CD14-positive monocyte (primary cell): ENCODE measurements around the gene EYS. TPM values are rescaled to one million over a fixed set of nuclear protein-coding genes. Genes with fewer than 3 reads are reported as not detected.

Source experiments
- DNase-seq, 3 donors: peaks; one replicate each; pipeline ENCODE4 v3.0.0-alpha.2; 2011 to 2022
- H2AFZ ChIP-seq: 2 replicates; pipeline ENCODE4 v1.6.0; 2012; ENCODE audit warnings: mild to moderate bottlenecking, low read depth, low read length, inconsistent platforms; ENCODE audit not compliant: insufficient read depth, poor library complexity, severe bottlenecking
- H3K27ac ChIP-seq, 2 donors: 1 replicate in 1 of 2; 2 replicates in 1 of 2; pipeline ENCODE4 v1.5.1; 2012 to 2013; ENCODE audit warnings: low read length in 2 of 2, control low read depth in 1 of 2, inconsistent platforms in 1 of 2, low read depth in 1 of 2, mild to moderate bottlenecking in 1 of 2
- H3K27me3 ChIP-seq, 2 donors: one replicate each; pipeline versions ENCODE4 v1.6.0 to v1.6.1; 2011 to 2013; ENCODE audit warnings: low read length in 2 of 2; ENCODE audit not compliant: control insufficient read depth in 2 of 2, insufficient read depth in 2 of 2
- H3K36me3 ChIP-seq, 2 donors: replicated peaks in 1 of 2; 1 replicate in 1 of 2; 2 replicates in 1 of 2; pipeline versions ENCODE4 v1.5.1 to v1.6.1; 2012 to 2013; ENCODE audit warnings: low read length in 2 of 2, control low read depth in 1 of 2, inconsistent platforms in 1 of 2, mild to moderate bottlenecking in 1 of 2; ENCODE audit not compliant: insufficient read depth in 2 of 2, control insufficient read depth in 1 of 2
- H3K4me1 ChIP-seq, 2 donors: 1 replicate in 1 of 2; 2 replicates in 1 of 2; pipeline versions ENCODE4 v1.5.1 to v1.6.1; 2012 to 2013; ENCODE audit warnings: low read length in 2 of 2, control low read depth in 1 of 2, inconsistent platforms in 1 of 2, mild to moderate bottlenecking in 1 of 2, moderate library complexity in 1 of 2; ENCODE audit not compliant: insufficient read depth in 2 of 2, control insufficient read depth in 1 of 2
- H3K4me2 ChIP-seq: replicated peaks from 2 replicates; pipeline ENCODE3; 2012; ENCODE audit warnings: low read length, moderate library complexity, mild to moderate bottlenecking; ENCODE audit not compliant: poor library complexity, severe bottlenecking; ENCODE audit errors: extremely low read depth
- H3K4me3 ChIP-seq, 3 experiments: fragments of 200-600 bp in 1 of 3; sonication (generic) in 1 of 3; replicated peaks in 1 of 3; 1 replicate in 2 of 3; 2 replicates in 1 of 3; pipeline ENCODE4 v1.5.1; 2011 to 2013; ENCODE audit warnings: low read length in 3 of 3, mild to moderate bottlenecking in 3 of 3, control low read depth in 2 of 3, low read depth in 2 of 3, inconsistent platforms in 1 of 3, moderate library complexity in 1 of 3
- H3K79me2 ChIP-seq: 2 replicates; pipeline ENCODE4 v1.6.0; 2012; ENCODE audit warnings: mild to moderate bottlenecking, control low read depth, inconsistent platforms, low read length, moderate library complexity; ENCODE audit not compliant: insufficient read depth
- H3K9ac ChIP-seq: 2 replicates; pipeline ENCODE4 v1.6.0; 2017; ENCODE audit warnings: low read length, mild to moderate bottlenecking; ENCODE audit not compliant: insufficient read depth, poor library complexity, severe bottlenecking
- H3K9me3 ChIP-seq, 2 donors: replicated peaks in 1 of 2; 1 replicate in 1 of 2; 2 replicates in 1 of 2; pipeline versions ENCODE4 v1.5.1 to v1.6.1; 2012 to 2013; ENCODE audit warnings: low read length in 2 of 2, control low read depth in 1 of 2; ENCODE audit not compliant: control insufficient read depth in 1 of 2, insufficient read depth in 1 of 2
- H4K20me1 ChIP-seq: 2 replicates; pipeline ENCODE4 v1.6.0; 2012; ENCODE audit warnings: mild to moderate bottlenecking, low read length, control low read depth, moderate library complexity; ENCODE audit not compliant: insufficient read depth
- H3K27ac Mint-ChIP-seq, 7 donors: one replicate each; pipeline ENCODE4 v1.8.0; 2020; ENCODE audit warnings: mild to moderate bottlenecking in 7 of 7, mixed read lengths in 7 of 7, moderate library complexity in 6 of 7, inconsistent platforms in 2 of 7
- H3K27me3 Mint-ChIP-seq, 3 donors: one replicate each; pipeline ENCODE4 v1.8.0; 2021 to 2022; ENCODE audit warnings: low read depth in 3 of 3, mild to moderate bottlenecking in 3 of 3, mixed read lengths in 3 of 3, moderate library complexity in 3 of 3, inconsistent platforms in 1 of 3
- H3K36me3 Mint-ChIP-seq, 2 donors: one replicate each; pipeline ENCODE4 v1.8.0; 2020; ENCODE audit warnings: mixed read lengths in 2 of 2, inconsistent platforms in 1 of 2, mild to moderate bottlenecking in 1 of 2
- H3K4me1 Mint-ChIP-seq: one replicate; pipeline ENCODE4 v1.8.0; 2020; ENCODE audit warnings: mild to moderate bottlenecking, mixed read lengths
- H3K4me3 Mint-ChIP-seq, 2 donors: one replicate each; pipeline ENCODE4 v1.8.0; 2020; ENCODE audit warnings: mild to moderate bottlenecking in 2 of 2, mixed read lengths in 2 of 2, moderate library complexity in 1 of 2
- H3K9me3 Mint-ChIP-seq, 7 donors: one replicate each; pipeline ENCODE4 v1.8.0; 2020 to 2022; ENCODE audit warnings: mixed read lengths in 7 of 7, mild to moderate bottlenecking in 6 of 7, moderate library complexity in 6 of 7, inconsistent platforms in 2 of 7
- CTCF ChIP-seq: fragments of 200-600 bp; IDR thresholded peaks from one replicate; pipeline ENCODE4 v1.8.0; 2022; ENCODE audit warnings: antibody characterized with exemption, mild to moderate bottlenecking
- WGBS: methylation state at CpG from one replicate; pipeline ENCODE4 v1.1.5; 2013; ENCODE audit warnings: missing lambda C conversion rate; ENCODE audit not compliant: insufficient coverage; 5-methylcytosine and 5-hydroxymethylcytosine counted together
- intact Hi-C, 2 donors: fragments of 100-400 bp; cut with micrococcal nuclease; formaldehyde crosslinking; loops; one replicate each; pipeline versions ENCODE4 v1.15.0 to v1.15.1; 2023
- polyA plus RNA-seq, 3 donors: library from polyadenylated mRNA; depleted of rRNA in 1 of 3; unstranded in 2 of 3; stranded (reverse) in 1 of 3; fragments of 300-500 nt in 2 of 3; fragments of >200 nt in 1 of 3; fragmentation: Illumina TruSeq in 2 of 3; gene quantifications; 1 replicate in 2 of 3; 2 replicates in 1 of 3; pipeline ENCODE4 v1.2.3, GENCODE V29; 2012 to 2021

The EYS gene
- polyA plus RNA-seq, 3 donors, result 0.01 to 0.03 TPM; not detected in 1

- Histone ChIP-seq H3K4me3 (no peak overlapping the region), H2AFZ (no peak overlapping the region), H4K20me1 (no peaks in the 10 kb centered on the region), H3K9ac (no peak overlapping the region), H3K27me3 (no peaks in the 10 kb centered on the region), H3K9me3 (no peaks in the 10 kb centered on the region), H3K79me2 (no peaks in the 10 kb centered on the region), H3K36me3 (no peaks in the 10 kb centered on the region), H3K4me1 (no peaks in the 10 kb centered on the region), H3K4me2 (no peak overlapping the region), H3K27ac (no peak overlapping the region)
- Mint-ChIP-seq H3K9me3 (peaks cover 0 to 7% (median 2%) of the 10 kb centered on the region in 7 donors), H3K27me3 (peaks cover 0 to 1% (median 0%) of the 10 kb centered on the region in 3 donors), H3K36me3 (no peaks in the 10 kb centered on the region), H3K27ac (no peak overlapping the region), H3K4me3 (no peak overlapping the region), H3K4me1 (no peaks in the 10 kb centered on the region)
- no CpG with 5 or more reads among the region's 4 CpGs for WGBS
- no peak for DNase-seq
- intact Hi-C loops, result no loop called here
- no peak for TF ChIP-seq CTCF
Observed at GRCh38 chr6:64122712-64123375, 1584.2 kb downstream of the EYS start.

- Histone ChIP-seq H3K79me2 (no peaks in the 10 kb centered on the region), H3K4me2 (no peak overlapping the region), H2AFZ (no peak overlapping the region), H3K9me3 (no peaks in the 10 kb centered on the region), H4K20me1 (no peaks in the 10 kb centered on the region), H3K36me3 (no peaks in the 10 kb centered on the region), H3K27ac (no peak overlapping the region), H3K4me1 (no peaks in the 10 kb centered on the region), H3K9ac (no peak overlapping the region), H3K27me3 (no peaks in the 10 kb centered on the region), H3K4me3 (no peak overlapping the region)
- no CpG with 5 or more reads among the region's 3 CpGs for WGBS
- intact Hi-C loops, result no loop called here
- DNase-seq, result no peak
- no peak overlapping the region for H3K4me3 Mint-ChIP-seq
- peaks cover 0 to 9% (median 5%) of the 10 kb centered on the region in 7 donors for H3K9me3 Mint-ChIP-seq
- no peaks in the 10 kb centered on the region for H3K36me3 Mint-ChIP-seq
- peaks cover 0 to 1% (median 0%) of the 10 kb centered on the region in 3 donors for H3K27me3 Mint-ChIP-seq
- TF ChIP-seq CTCF, result no peak
- H3K27ac Mint-ChIP-seq, result no peak overlapping the region
- no peaks in the 10 kb centered on the region for H3K4me1 Mint-ChIP-seq
Observed at GRCh38 chr6:64121011-64121565, 1585.9 kb downstream of the EYS start.
